H1 (cell line): ENCODE measurements around the gene NAT10. TPM values are rescaled to one million over a fixed set of nuclear protein-coding genes. Genes with fewer than 3 reads are reported as not detected.

Experiments used
- ATF2 ChIP-seq: IDR thresholded peaks from 2 replicates; pipeline ENCODE4 v1.6.1; 2012; ENCODE audit warnings: low read length, inconsistent platforms
- BCL11A ChIP-seq, 2 experiments: IDR thresholded peaks; one replicate each; pipeline ENCODE4 v1.6.1; 2011; ENCODE audit warnings: low read depth in 2 of 2, low read length in 2 of 2, mild to moderate bottlenecking in 2 of 2
- CEBPB ChIP-seq: IDR thresholded peaks from 2 replicates; pipeline ENCODE4 v1.6.1; 2012; ENCODE audit warnings: low read depth, low read length
- CREB1 ChIP-seq: IDR thresholded peaks from 2 replicates; pipeline ENCODE4 v1.6.1; 2012; ENCODE audit warnings: inconsistent platforms
- EP300 ChIP-seq, 2 experiments: IDR thresholded peaks; 1 replicate in 1 of 2; 2 replicates in 1 of 2; pipeline ENCODE4 v1.6.1; 2011 to 2012; ENCODE audit warnings: low read depth in 2 of 2, low read length in 2 of 2, mild to moderate bottlenecking in 2 of 2, borderline replicate concordance in 1 of 2, inconsistent platforms in 1 of 2, moderate library complexity in 1 of 2
- EZH2 ChIP-seq: fragments of 200-600 bp; sonication (generic); IDR thresholded peaks from 2 replicates; pipeline ENCODE4 v1.7.1; 2012; ENCODE audit warnings: low read depth, mild to moderate bottlenecking, moderate library complexity, low read length, inconsistent platforms; ENCODE audit not compliant: severe bottlenecking
- GTF2F1 ChIP-seq: IDR thresholded peaks from 2 replicates; pipeline ENCODE4 v1.6.1; 2012; ENCODE audit warnings: low read depth, low read length, improper control_type of control experiment, borderline replicate concordance
- HDAC2 ChIP-seq, 2 experiments: fragments of 300-600 bp in 1 of 2; sonication (generic) in 1 of 2; IDR thresholded peaks; 2 replicates each; pipeline ENCODE4 v1.6.1; 2011 to 2012; ENCODE audit warnings: low read depth in 2 of 2, low read length in 2 of 2, mild to moderate bottlenecking in 2 of 2, moderate library complexity in 2 of 2, borderline replicate concordance in 1 of 2, inconsistent platforms in 1 of 2
- JUND ChIP-seq: IDR thresholded peaks from 2 replicates; pipeline ENCODE4 v1.6.1; 2011; ENCODE audit warnings: mild to moderate bottlenecking, improper control_type of control experiment, low read length
- KDM5A ChIP-seq: fragments of 200-600 bp; IDR thresholded peaks from 2 replicates; pipeline ENCODE4 v1.7.1; 2012; ENCODE audit warnings: mild to moderate bottlenecking, low read length, inconsistent platforms, mixed read lengths
- POLR2AphosphoS5 ChIP-seq: IDR thresholded peaks from 2 replicates; pipeline ENCODE4 v1.6.1; 2011; ENCODE audit warnings: low read depth, low read length
- RAD21 ChIP-seq, 2 experiments: IDR thresholded peaks in 1 of 2; conservative IDR thresholded peaks in 1 of 2; 2 replicates each; pipeline ENCODE4 v1.6.1; 2011; ENCODE audit warnings: low read depth in 2 of 2, low read length in 2 of 2, improper control_type of control experiment in 1 of 2, inconsistent platforms in 1 of 2, mild to moderate bottlenecking in 1 of 2, moderate library complexity in 1 of 2
- SIRT6 ChIP-seq: IDR thresholded peaks from one replicate; pipeline ENCODE4 v1.7.1; 2012; ENCODE audit warnings: low read length, inconsistent platforms
- SIX5 ChIP-seq: IDR thresholded peaks from 2 replicates; pipeline ENCODE4 v1.6.1; 2011; ENCODE audit warnings: mild to moderate bottlenecking, low read depth, low read length
- SUZ12 ChIP-seq: fragments of 200-600 bp; sonication (generic); IDR thresholded peaks from 2 replicates; pipeline ENCODE4 v1.6.1; 2012; ENCODE audit warnings: mild to moderate bottlenecking, inconsistent platforms, low read length, moderate library complexity, mixed read lengths
- TCF12 ChIP-seq: IDR thresholded peaks from 2 replicates; pipeline ENCODE4 v1.6.1; 2011; ENCODE audit warnings: low read depth, mild to moderate bottlenecking, low read length
- TEAD4 ChIP-seq: IDR thresholded peaks from 2 replicates; pipeline ENCODE4 v1.6.1; 2012; ENCODE audit warnings: low read depth, low read length, inconsistent platforms, mixed read lengths
- YY1 ChIP-seq: IDR thresholded peaks from 2 replicates; pipeline ENCODE4 v1.6.1; 2011; ENCODE audit warnings: low read depth, mild to moderate bottlenecking, low read length
- polyA plus RNA-seq, 7 experiments: library from polyadenylated mRNA; depleted of rRNA in 3 of 7; stranded (reverse) in 5 of 7; unstranded in 2 of 7; fragments of >200 nt in 5 of 7; fragments of 200-250 nt in 2 of 7; gene quantifications; 1 replicate in 5 of 7; 2 replicates in 1 of 7; 4 replicates in 1 of 7; pipeline versions ENCODE4 v1.2.1 to v1.2.3, GENCODE V29; 2011 to 2013; ENCODE audit warnings: missing spikeins in 2 of 7, mixed read lengths in 2 of 7
- total RNA-seq: library from RNA; stranded (reverse); fragmentation: NEBNext Ultra II Directional; extraction: Animal tissue kit (Norgen Biotek cat#: 25700); gene quantifications from 2 replicates; pipeline ENCODE4 v1.2.1, GENCODE V29; 2021
- TF ChIP-seq, protein P1 (sequence below): IDR thresholded peaks from 2 replicates; pipeline ENCODE4 v1.6.1; 2012; ENCODE audit warnings: inconsistent platforms

The NAT10 gene
- total and polyA plus RNA-seq, 2 of the 8 experiments (the other 6 are each of a cell fraction or from before 2014, with no cell fraction given): 66.3 to 89.6 TPM

DNA sequence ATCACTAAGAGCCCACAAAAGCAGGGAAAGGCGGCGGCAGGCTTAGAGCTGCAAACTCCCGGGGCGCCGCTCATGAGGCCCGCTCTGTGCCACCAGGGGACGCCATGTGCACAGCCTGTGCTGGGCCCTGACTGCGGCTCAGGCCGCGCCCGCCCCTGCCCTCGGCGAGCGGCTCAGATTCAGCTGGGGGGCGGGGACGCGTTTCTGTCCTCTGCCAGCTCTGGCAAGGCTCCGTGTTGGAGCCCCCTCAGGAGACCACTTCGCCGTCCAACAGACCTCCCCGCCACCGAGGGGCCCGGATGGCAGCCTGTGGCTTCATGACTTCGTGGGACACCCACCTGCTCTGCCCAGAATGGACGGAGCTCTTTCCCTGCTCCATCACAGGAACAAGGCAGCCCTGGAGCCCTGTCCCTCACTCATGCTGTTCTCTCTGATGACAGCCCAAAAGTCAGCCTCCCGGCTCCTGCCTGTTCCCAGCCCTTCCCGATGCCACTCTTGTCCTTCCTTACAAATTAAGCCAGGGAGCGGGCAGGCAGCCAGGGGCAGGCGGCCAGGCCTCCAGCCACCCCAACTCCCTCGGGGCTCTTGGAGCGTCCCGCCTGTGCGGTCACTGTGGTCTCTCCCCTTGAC lies 69.1 kb downstream of the NAT10 start (continued):
- TF ChIP-seq SIRT6: no peak
- no peak for TF ChIP-seq SUZ12
- TF ChIP-seq EZH2: no peak
- TF ChIP-seq YY1: 0 out of 2 replicates have a peak, but pooled peaks have one; percentile 47
- no peak for TF ChIP-seq POLR2AphosphoS5
- TF ChIP-seq CREB1: 0 out of 2 replicates have a peak, but pooled peaks have one; percentile 15
- TF ChIP-seq TEAD4: no peak
- TF ChIP-seq GTF2F1: no peak
- 0 out of 2 replicates have a peak, but pooled peaks have one; percentile 43 for TF ChIP-seq KDM5A
- no peak for TF ChIP-seq TCF12
- TF ChIP-seq CEBPB: 0 out of 2 replicates have a peak, but pooled peaks have one; percentile 22
- TF ChIP-seq JUND: peak; percentile 22; the same call in 1 of the 2 replicates
- peak in 1 of 2 experiments; percentile 53; a peak in 1 of 4 replicates for TF ChIP-seq HDAC2 (IDR thresholded peaks at IDR 0.05; ENCODE audit: borderline replicate concordance in 1 of 2, low read depth in 2 of 2, low read length in 2 of 2)
- TF ChIP-seq BCL11A (IDR thresholded peaks at IDR 0.05; ENCODE audit: low read depth in 2 of 2, low read length in 2 of 2): no peak
- no peak for TF ChIP-seq SIX5
- TF ChIP-seq, protein P1, sequence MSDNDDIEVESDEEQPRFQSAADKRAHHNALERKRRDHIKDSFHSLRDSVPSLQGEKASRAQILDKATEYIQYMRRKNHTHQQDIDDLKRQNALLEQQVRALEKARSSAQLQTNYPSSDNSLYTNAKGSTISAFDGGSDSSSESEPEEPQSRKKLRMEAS: peak; percentile 69; the same call in 1 of the 2 replicates
- TF ChIP-seq RAD21 (IDR thresholded peaks at IDR 0.05 in 1 of 2, conservative IDR thresholded peaks at IDR 0.05 in 1 of 2; ENCODE audit: low read depth in 2 of 2, low read length in 2 of 2): peak; percentile 98 to 99
- TF ChIP-seq EP300 (IDR thresholded peaks at IDR 0.05; ENCODE audit: borderline replicate concordance in 1 of 2, low read depth in 2 of 2, low read length in 2 of 2): peak in 1 of 2 experiments; percentile 27; a peak in 1 of 3 replicates
- TF ChIP-seq ATF2: no peak
